CD8-positive, alpha-beta memory T cell (primary cell): ENCODE measurements around the gene EPHA3. TPM values are rescaled to one million over a fixed set of nuclear protein-coding genes. Genes with fewer than 3 reads are reported as not detected.

ENCODE experiments used
- CTCF ChIA-PET: fragments of 350-600 bp; sonication (Branson Sonifier 250); formaldehyde crosslinking; loops from one replicate; lab custom pipeline; 2021; ENCODE audit warnings: antibody characterized with exemption; lab: Charles Lee
- POLR2A ChIA-PET: fragments of 350-600 bp; sonication (Branson Sonifier 250); formaldehyde crosslinking; loops from one replicate; lab custom pipeline; 2021; ENCODE audit warnings: antibody characterized with exemption; lab: Charles Lee
- DNase-seq, 5 donors: peaks; one replicate each; pipeline versions ENCODE4 v3.0.0 to v3.0.0-alpha.2; 2020 to 2022; ENCODE audit warnings: mixed read lengths in 1 of 5
- H3K27ac ChIP-seq: one replicate; pipeline ENCODE4 v1.7.0; 2013; ENCODE audit warnings: low read depth, mild to moderate bottlenecking, low read length, moderate library complexity
- H3K27me3 ChIP-seq: 2 replicates; pipeline ENCODE4 v1.7.0; 2013; ENCODE audit warnings: low read length, mild to moderate bottlenecking; ENCODE audit not compliant: insufficient read depth, poor library complexity, severe bottlenecking
- H3K36me3 ChIP-seq: 2 replicates; pipeline ENCODE4 v1.7.0; 2013; ENCODE audit warnings: mild to moderate bottlenecking, low read length, moderate library complexity; ENCODE audit not compliant: insufficient read depth
- H3K4me1 ChIP-seq: 2 replicates; pipeline ENCODE4 v1.7.0; 2013; ENCODE audit warnings: mild to moderate bottlenecking, low read length, moderate library complexity; ENCODE audit not compliant: insufficient read depth
- H3K4me3 ChIP-seq: 2 replicates; pipeline ENCODE4 v1.7.0; 2013; ENCODE audit warnings: mild to moderate bottlenecking, low read length
- H3K9me3 ChIP-seq: 2 replicates; pipeline ENCODE4 v1.7.0; 2013; ENCODE audit warnings: mild to moderate bottlenecking, low read length
- H3K27ac Mint-ChIP-seq, 8 donors: one replicate each; pipeline ENCODE4 v1.8.0; 2020 to 2021; ENCODE audit warnings: mixed read lengths in 8 of 8, mild to moderate bottlenecking in 6 of 8, inconsistent platforms in 3 of 8, moderate library complexity in 3 of 8
- H3K27me3 Mint-ChIP-seq, 2 donors: one replicate each; pipeline ENCODE4 v1.8.0; 2020 to 2021; ENCODE audit warnings: mixed read lengths in 2 of 2, mild to moderate bottlenecking in 1 of 2, moderate library complexity in 1 of 2
- H3K36me3 Mint-ChIP-seq, 3 donors: one replicate each; pipeline ENCODE4 v1.8.0; 2020 to 2021; ENCODE audit warnings: mixed read lengths in 3 of 3, inconsistent platforms in 1 of 3, mild to moderate bottlenecking in 1 of 3
- H3K4me1 Mint-ChIP-seq, 3 donors: one replicate each; pipeline ENCODE4 v1.8.0; 2020 to 2021; ENCODE audit warnings: mixed read lengths in 3 of 3, inconsistent platforms in 1 of 3, mild to moderate bottlenecking in 1 of 3
- H3K4me3 Mint-ChIP-seq, 7 donors: one replicate each; pipeline ENCODE4 v1.8.0; 2020 to 2021; ENCODE audit warnings: mixed read lengths in 7 of 7, mild to moderate bottlenecking in 6 of 7, moderate library complexity in 4 of 7, inconsistent platforms in 2 of 7
- H3K9me3 Mint-ChIP-seq, 5 donors: one replicate each; pipeline ENCODE4 v1.8.0; 2020 to 2022; ENCODE audit warnings: mixed read lengths in 5 of 5, mild to moderate bottlenecking in 3 of 5, moderate library complexity in 2 of 5, inconsistent platforms in 1 of 5
- polyA plus RNA-seq: library from polyadenylated mRNA; unstranded; fragments of 300-500 nt; fragmentation: Illumina TruSeq; gene quantifications from one replicate; pipeline ENCODE4 v1.2.3, GENCODE V29; 2021
- total RNA-seq, 2 experiments: library from RNA; stranded (reverse); gene quantifications; one replicate each; pipeline ENCODE4 v1.2.3, GENCODE V29; 2021

EPHA3 gene
- total and polyA plus RNA-seq, 3 experiments from 2014 or later: not detected

- no peak overlapping the region for H3K4me3 Mint-ChIP-seq
- CTCF ChIA-PET: no interaction called here
Measured at GRCh38 chr3:89262309-89262929, 155.0 kb downstream of the EPHA3 start.

GRCh38 chr3:89264037-89264560 lies 156.7 kb downstream of the EPHA3 start:
- Mint-ChIP-seq H3K4me1 (no peaks in the 10 kb centered on the region), H3K27ac (no peak overlapping the region), H3K27me3 (no peaks in the 10 kb centered on the region), H3K36me3 (no peaks in the 10 kb centered on the region), H3K9me3 (peaks cover 3 to 9% (median 7%) of the 10 kb centered on the region in 5 donors), H3K4me3 (no peak overlapping the region)
- no peak overlapping the region for H3K27ac ChIP-seq
- no peaks in the 10 kb centered on the region for H3K4me1 ChIP-seq
- no peak for DNase-seq
- ChIA-PET CTCF (no interaction called here), POLR2A (no interaction called here)
- no peaks in the 10 kb centered on the region for H3K36me3 ChIP-seq
- no peak overlapping the region for H3K4me3 ChIP-seq
- no peaks in the 10 kb centered on the region for H3K9me3 ChIP-seq
- no peaks in the 10 kb centered on the region for H3K27me3 ChIP-seq

More at GRCh38 chr3:89262309-89262929, 155.0 kb downstream of the EPHA3 start:
- POLR2A ChIA-PET: no interaction called here
- Histone ChIP-seq H3K27ac (no peak overlapping the region), H3K4me3 (no peak overlapping the region), H3K36me3 (no peaks in the 10 kb centered on the region), H3K4me1 (no peaks in the 10 kb centered on the region), H3K9me3 (no peaks in the 10 kb centered on the region), H3K27me3 (no peaks in the 10 kb centered on the region)
- DNase-seq: peak in 1 of 5 donors; percentile 28
- Mint-ChIP-seq H3K9me3 (peaks cover 3 to 10% (median 7%) of the 10 kb centered on the region in 5 donors), H3K27me3 (no peaks in the 10 kb centered on the region), H3K4me1 (no peaks in the 10 kb centered on the region), H3K36me3 (no peaks in the 10 kb centered on the region), H3K27ac (no peak overlapping the region)

- Mint-ChIP-seq H3K9me3 (peaks cover 0 to 14% (median 8%) of the 10 kb centered on the region in 5 donors), H3K36me3 (no peaks in the 10 kb centered on the region), H3K4me1 (no peaks in the 10 kb centered on the region), H3K27ac (no peak overlapping the region), H3K4me3 (no peak overlapping the region), H3K27me3 (no peaks in the 10 kb centered on the region)
- Histone ChIP-seq H3K4me3 (no peak overlapping the region), H3K27ac (no peak overlapping the region), H3K4me1 (no peaks in the 10 kb centered on the region), H3K9me3 (no peaks in the 10 kb centered on the region), H3K27me3 (no peaks in the 10 kb centered on the region), H3K36me3 (no peaks in the 10 kb centered on the region)
- DNase-seq: no peak
- ChIA-PET CTCF (no interaction called here), POLR2A (no interaction called here)
Measured at GRCh38 chr3:89266074-89266473, 158.7 kb downstream of the EPHA3 start.

- no peaks in the 10 kb centered on the region for H3K36me3 Mint-ChIP-seq
- Histone ChIP-seq H3K36me3 (no peaks in the 10 kb centered on the region), H3K4me1 (no peaks in the 10 kb centered on the region), H3K4me3 (no peak overlapping the region), H3K9me3 (no peaks in the 10 kb centered on the region), H3K27me3 (no peaks in the 10 kb centered on the region), H3K27ac (no peak overlapping the region)
- no peaks in the 10 kb centered on the region for H3K27me3 Mint-ChIP-seq
- CTCF ChIA-PET: no interaction called here
- peaks cover 0 to 14% (median 7%) of the 10 kb centered on the region in 5 donors for H3K9me3 Mint-ChIP-seq
- POLR2A ChIA-PET: no interaction called here
- no peaks in the 10 kb centered on the region for H3K4me1 Mint-ChIP-seq
- no peak overlapping the region for H3K4me3 Mint-ChIP-seq
- no peak for DNase-seq
- no peak overlapping the region for H3K27ac Mint-ChIP-seq
Measured at GRCh38 chr3:89268059-89268458, 160.6 kb downstream of the EPHA3 start.

- Histone ChIP-seq H3K27me3 (no peaks in the 10 kb centered on the region), H3K4me3 (no peak overlapping the region), H3K4me1 (no peaks in the 10 kb centered on the region), H3K36me3 (no peaks in the 10 kb centered on the region), H3K9me3 (no peaks in the 10 kb centered on the region), H3K27ac (no peak overlapping the region)
- Mint-ChIP-seq H3K4me3 (no peak overlapping the region), H3K9me3 (peaks cover 0 to 11% (median 6%) of the 10 kb centered on the region in 5 donors), H3K27me3 (no peaks in the 10 kb centered on the region), H3K4me1 (no peaks in the 10 kb centered on the region), H3K27ac (no peak overlapping the region), H3K36me3 (no peaks in the 10 kb centered on the region)
- ChIA-PET POLR2A (no interaction called here), CTCF (no interaction called here)
- DNase-seq: no peak
Measured at GRCh38 chr3:89270201-89270600, 162.8 kb downstream of the EPHA3 start.

- DNase-seq: no peak
- Histone ChIP-seq H3K9me3 (no peaks in the 10 kb centered on the region), H3K27me3 (no peaks in the 10 kb centered on the region), H3K27ac (no peak overlapping the region), H3K36me3 (no peaks in the 10 kb centered on the region), H3K4me1 (no peaks in the 10 kb centered on the region), H3K4me3 (no peak overlapping the region)
- H3K27ac Mint-ChIP-seq: no peak overlapping the region
- no peak overlapping the region for H3K4me3 Mint-ChIP-seq
- H3K4me1 Mint-ChIP-seq: no peaks in the 10 kb centered on the region
- CTCF ChIA-PET: no interaction called here
- H3K9me3 Mint-ChIP-seq: peaks cover 0 to 19% (median 6%) of the 10 kb centered on the region in 5 donors
- POLR2A ChIA-PET: no interaction called here
- H3K36me3 Mint-ChIP-seq: no peaks in the 10 kb centered on the region
- H3K27me3 Mint-ChIP-seq: no peaks in the 10 kb centered on the region
Measured at GRCh38 chr3:89275001-89275400, 167.6 kb downstream of the EPHA3 start.

- CTCF ChIA-PET: no interaction called here
Measured at GRCh38 chr3:89276116-89276515, 168.7 kb downstream of the EPHA3 start.

GRCh38 chr3:89278302-89279025 lies 171.0 kb downstream of the EPHA3 start:
- Histone ChIP-seq H3K36me3 (no peaks in the 10 kb centered on the region), H3K9me3 (no peaks in the 10 kb centered on the region), H3K4me3 (no peak overlapping the region), H3K4me1 (no peaks in the 10 kb centered on the region), H3K27me3 (no peaks in the 10 kb centered on the region), H3K27ac (no peak overlapping the region)
- CTCF ChIA-PET: no interaction called here
- no peaks in the 10 kb centered on the region for H3K27me3 Mint-ChIP-seq
- H3K4me1 Mint-ChIP-seq: no peaks in the 10 kb centered on the region
- no peak overlapping the region for H3K4me3 Mint-ChIP-seq
- POLR2A ChIA-PET: no interaction called here
- no peak for DNase-seq
- no peaks in the 10 kb centered on the region for H3K36me3 Mint-ChIP-seq
- H3K9me3 Mint-ChIP-seq: peaks cover 0 to 12% (median 4%) of the 10 kb centered on the region in 5 donors
- no peak overlapping the region for H3K27ac Mint-ChIP-seq

More at GRCh38 chr3:89276116-89276515, 168.7 kb downstream of the EPHA3 start:
- no peaks in the 10 kb centered on the region for H3K9me3 ChIP-seq
- H3K27ac Mint-ChIP-seq: no peak overlapping the region
- H3K27ac ChIP-seq: no peak overlapping the region
- H3K9me3 Mint-ChIP-seq: peaks cover 0 to 12% (median 4%) of the 10 kb centered on the region in 5 donors
- H3K27me3 Mint-ChIP-seq: no peaks in the 10 kb centered on the region
- H3K4me3 ChIP-seq: no peak overlapping the region
- H3K4me3 Mint-ChIP-seq: no peak overlapping the region
- H3K4me1 Mint-ChIP-seq: no peaks in the 10 kb centered on the region
- H3K4me1 ChIP-seq: no peaks in the 10 kb centered on the region
- POLR2A ChIA-PET: no interaction called here
- H3K36me3 Mint-ChIP-seq: no peaks in the 10 kb centered on the region
- no peaks in the 10 kb centered on the region for H3K27me3 ChIP-seq
- no peak for DNase-seq
- no peaks in the 10 kb centered on the region for H3K36me3 ChIP-seq
